ENCODE measurements around the gene CNTNAP2.

CNTNAP2 gene

DNA sequence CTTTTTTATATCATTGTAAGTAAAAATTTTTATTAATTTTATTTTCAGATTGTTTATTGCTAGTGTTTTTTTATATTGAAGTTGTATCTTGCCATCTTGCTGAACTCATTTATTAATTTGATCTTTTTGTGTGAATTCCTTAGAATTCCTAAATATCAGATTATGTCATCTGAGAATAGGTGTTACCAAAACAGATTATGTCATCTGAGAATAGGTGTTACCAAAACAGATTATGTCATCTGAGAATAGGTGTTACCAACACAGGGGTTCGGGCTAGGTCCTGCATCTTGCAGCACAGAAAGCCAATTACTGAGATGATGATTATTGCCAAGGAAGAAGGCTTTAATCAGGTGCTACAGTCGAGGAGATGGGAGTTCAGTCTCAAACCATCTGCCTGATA, 383.4 kb downstream of the CNTNAP2 start:
- H3K79me2 ChIP-seq (ENCODE audit: insufficient read depth, low read depth) = no peaks in the 10 kb centered on the region

DNA sequence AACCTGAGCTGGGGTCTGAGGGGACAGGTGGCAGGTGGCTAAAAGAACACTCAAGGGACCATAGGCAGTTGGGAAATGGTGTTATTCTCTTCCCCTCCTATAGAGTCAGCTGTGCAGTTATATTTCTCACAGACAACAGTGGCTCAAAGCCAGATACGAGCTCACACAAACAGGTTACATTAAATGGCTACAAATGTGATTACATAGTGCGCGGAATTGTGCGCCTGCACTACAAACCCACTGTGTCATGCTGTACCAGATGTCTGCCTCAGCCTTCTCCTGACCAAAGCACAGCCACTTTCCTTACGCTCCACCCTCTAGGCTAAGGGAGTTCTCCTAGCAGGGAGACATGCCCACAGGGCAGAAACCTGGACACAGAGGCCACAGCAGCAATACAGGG, 387.2 kb downstream of the CNTNAP2 start:
- TF ChIP-seq, protein P1, sequence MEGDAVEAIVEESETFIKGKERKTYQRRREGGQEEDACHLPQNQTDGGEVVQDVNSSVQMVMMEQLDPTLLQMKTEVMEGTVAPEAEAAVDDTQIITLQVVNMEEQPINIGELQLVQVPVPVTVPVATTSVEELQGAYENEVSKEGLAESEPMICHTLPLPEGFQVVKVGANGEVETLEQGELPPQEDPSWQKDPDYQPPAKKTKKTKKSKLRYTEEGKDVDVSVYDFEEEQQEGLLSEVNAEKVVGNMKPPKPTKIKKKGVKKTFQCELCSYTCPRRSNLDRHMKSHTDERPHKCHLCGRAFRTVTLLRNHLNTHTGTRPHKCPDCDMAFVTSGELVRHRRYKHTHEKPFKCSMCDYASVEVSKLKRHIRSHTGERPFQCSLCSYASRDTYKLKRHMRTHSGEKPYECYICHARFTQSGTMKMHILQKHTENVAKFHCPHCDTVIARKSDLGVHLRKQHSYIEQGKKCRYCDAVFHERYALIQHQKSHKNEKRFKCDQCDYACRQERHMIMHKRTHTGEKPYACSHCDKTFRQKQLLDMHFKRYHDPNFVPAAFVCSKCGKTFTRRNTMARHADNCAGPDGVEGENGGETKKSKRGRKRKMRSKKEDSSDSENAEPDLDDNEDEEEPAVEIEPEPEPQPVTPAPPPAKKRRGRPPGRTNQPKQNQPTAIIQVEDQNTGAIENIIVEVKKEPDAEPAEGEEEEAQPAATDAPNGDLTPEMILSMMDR (conservative IDR thresholded peaks at IDR 0.05; ENCODE audit: low read depth, low read length) = no peak

More for the DNA sequence above, 383.4 kb downstream of the CNTNAP2 start:
- TF ChIP-seq, protein P1 (conservative IDR thresholded peaks at IDR 0.05; ENCODE audit: low read depth, low read length) = no peak
- Histone ChIP-seq H4K20me1 (ENCODE audit: insufficient read depth) (no peaks in the 10 kb centered on the region), H3K27ac (no peak overlapping the region), H3K4me2 (no peak overlapping the region), H3K4me1 (ENCODE audit: low read depth, poor library complexity, severe bottlenecking) (no peaks in the 10 kb centered on the region), H2AFZ (ENCODE audit: low read depth) (no peak overlapping the region), H3K4me3 (IDR thresholded peaks at IDR 0.05; ENCODE audit: insufficient read depth, low read depth, low read length) (no peak overlapping the region), H3K27me3 (ENCODE audit: insufficient read depth, low read depth) (no peaks in the 10 kb centered on the region), H3K36me3 (ENCODE audit: insufficient read depth) (no peaks in the 10 kb centered on the region), H3K9ac (no peak overlapping the region)

DNA sequence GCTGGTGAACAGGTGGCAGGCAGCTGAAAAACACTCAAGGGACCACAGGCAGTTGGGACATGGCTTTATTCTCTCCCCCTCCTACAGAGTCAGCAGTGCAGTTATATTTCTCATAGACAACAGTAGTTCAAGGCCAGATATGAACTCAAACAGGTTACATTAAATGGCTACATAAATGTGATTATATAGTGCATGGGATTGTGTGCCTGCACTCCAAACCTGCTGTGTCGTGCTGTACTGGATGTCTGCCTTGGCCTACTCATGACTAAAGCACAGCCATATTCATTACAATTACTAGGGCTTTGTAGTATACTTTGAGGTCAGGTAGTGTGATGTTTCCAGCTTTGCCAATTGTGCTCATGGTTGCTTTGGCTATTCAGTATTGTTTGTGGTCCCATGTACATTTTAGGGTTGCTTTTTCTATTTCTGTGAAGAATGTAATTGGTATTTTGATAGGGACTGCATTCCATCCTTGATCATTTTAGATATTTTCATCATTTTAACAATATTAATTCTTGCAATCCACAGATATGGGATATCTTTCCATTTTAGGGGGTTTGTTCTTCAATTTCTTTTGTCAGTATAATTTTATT, 393.6 kb downstream of the CNTNAP2 start:
- H3K79me2 ChIP-seq (ENCODE audit: insufficient read depth, low read depth) = no peaks in the 10 kb centered on the region
- no peak overlapping the region for H3K9ac ChIP-seq
- H3K4me3 ChIP-seq (IDR thresholded peaks at IDR 0.05; ENCODE audit: insufficient read depth, low read depth, low read length) = no peak overlapping the region
- H3K4me2 ChIP-seq = no peak overlapping the region
- H3K36me3 ChIP-seq (ENCODE audit: insufficient read depth) = no peaks in the 10 kb centered on the region
- no peaks in the 10 kb centered on the region for H3K4me1 ChIP-seq (ENCODE audit: low read depth, poor library complexity, severe bottlenecking)
- H3K27ac ChIP-seq = no peak overlapping the region
- no peaks in the 10 kb centered on the region for H4K20me1 ChIP-seq (ENCODE audit: insufficient read depth)
- H3K27me3 ChIP-seq (ENCODE audit: insufficient read depth, low read depth) = no peaks in the 10 kb centered on the region
- H2AFZ ChIP-seq (ENCODE audit: low read depth) = no peak overlapping the region
- TF ChIP-seq, protein P1 (conservative IDR thresholded peaks at IDR 0.05; ENCODE audit: low read depth, low read length) = no peak

More for the DNA sequence above, 387.2 kb downstream of the CNTNAP2 start:
- Histone ChIP-seq H3K4me2 (no peak overlapping the region), H3K27me3 (ENCODE audit: insufficient read depth, low read depth) (no peaks in the 10 kb centered on the region), H3K4me3 (IDR thresholded peaks at IDR 0.05; ENCODE audit: insufficient read depth, low read depth, low read length) (no peak overlapping the region), H3K36me3 (ENCODE audit: insufficient read depth) (no peaks in the 10 kb centered on the region), H3K27ac (no peak overlapping the region), H3K9ac (no peak overlapping the region), H3K4me1 (ENCODE audit: low read depth, poor library complexity, severe bottlenecking) (no peaks in the 10 kb centered on the region), H2AFZ (ENCODE audit: low read depth) (no peak overlapping the region), H3K79me2 (ENCODE audit: insufficient read depth, low read depth) (no peaks in the 10 kb centered on the region), H4K20me1 (ENCODE audit: insufficient read depth) (no peaks in the 10 kb centered on the region)

DNA sequence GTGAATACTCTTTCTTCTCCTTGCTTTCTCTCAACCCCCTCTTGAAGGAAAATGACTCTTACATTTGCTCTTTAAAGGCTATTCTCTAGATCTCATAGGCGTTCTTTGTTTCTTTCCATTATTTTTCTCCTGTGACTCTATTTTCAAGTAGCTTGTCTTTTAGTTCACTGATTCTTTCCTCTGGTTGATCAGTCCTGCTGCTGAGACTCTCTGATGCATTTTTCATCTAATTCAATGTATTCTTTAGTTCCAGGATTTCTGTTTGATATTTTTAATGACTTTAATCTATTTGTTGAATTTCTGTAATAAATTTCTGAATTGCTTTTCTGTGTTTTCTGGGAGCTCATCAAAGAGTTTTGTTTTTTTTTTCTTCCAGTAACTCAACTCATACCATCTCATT, 397.7 kb downstream of the CNTNAP2 start:
- Histone ChIP-seq H3K27ac (no peak overlapping the region), H3K27me3 (ENCODE audit: insufficient read depth, low read depth) (no peaks in the 10 kb centered on the region), H3K9ac (no peak overlapping the region), H2AFZ (ENCODE audit: low read depth) (no peak overlapping the region), H4K20me1 (ENCODE audit: insufficient read depth) (no peaks in the 10 kb centered on the region), H3K4me1 (ENCODE audit: low read depth, poor library complexity, severe bottlenecking) (no peaks in the 10 kb centered on the region), H3K4me3 (IDR thresholded peaks at IDR 0.05; ENCODE audit: insufficient read depth, low read depth, low read length) (no peak overlapping the region), H3K79me2 (ENCODE audit: insufficient read depth, low read depth) (no peaks in the 10 kb centered on the region), H3K36me3 (ENCODE audit: insufficient read depth) (no peaks in the 10 kb centered on the region), H3K4me2 (no peak overlapping the region)
- TF ChIP-seq, protein P1 (conservative IDR thresholded peaks at IDR 0.05; ENCODE audit: low read depth, low read length) = no peak

Data from KMS-11 (cell line).